Fibroblast of skin of left biceps (primary cell): ENCODE results near the gene ZBTB7B.

Experiments used
- DNase-seq, 2 experiments: peaks; one replicate each; pipeline ENCODE4 v3.0.0-alpha.2; 2013; ENCODE audit warnings: low read depth in 2 of 2

Gene ZBTB7B

DNA sequence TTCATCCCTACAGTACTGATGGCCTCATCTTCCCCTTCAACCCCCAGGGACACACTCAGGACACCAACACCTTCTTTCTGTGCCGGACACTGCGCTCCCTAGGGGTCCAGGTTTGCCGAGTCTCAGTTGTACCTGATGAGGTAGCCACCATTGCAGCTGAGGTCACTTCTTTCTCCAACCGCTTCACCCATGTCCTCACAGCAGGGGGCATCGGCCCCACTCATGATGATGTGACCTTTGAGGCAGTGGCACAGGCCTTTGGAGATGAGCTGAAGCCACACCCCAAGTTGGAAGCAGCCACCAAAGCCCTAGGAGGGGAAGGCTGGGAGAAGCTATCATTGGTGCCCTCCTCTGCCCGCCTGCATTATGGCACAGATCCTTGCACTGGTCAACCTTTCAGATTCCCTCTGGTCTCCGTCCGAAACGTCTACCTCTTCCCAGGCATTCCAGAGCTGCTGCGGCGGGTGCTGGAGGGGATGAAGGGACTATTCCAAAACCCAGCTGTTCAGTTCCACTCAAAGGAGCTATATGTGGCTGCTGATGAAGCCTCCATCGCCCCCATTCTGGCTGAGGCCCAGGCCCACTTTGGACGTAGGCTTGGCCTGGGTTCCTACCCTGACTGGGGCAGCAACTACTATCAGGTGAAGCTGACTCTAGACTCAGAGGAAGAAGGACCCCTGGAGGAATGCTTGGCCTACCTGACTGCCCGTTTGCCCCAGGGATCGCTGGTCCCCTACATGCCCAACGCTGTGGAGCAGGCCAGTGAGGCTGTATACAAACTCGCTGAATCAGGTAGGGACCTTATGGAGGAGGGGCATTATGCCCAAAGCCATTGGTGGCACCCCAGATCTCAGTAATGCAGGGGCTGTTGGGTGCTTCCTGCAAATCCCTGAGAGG lies 14.3 kb upstream of the ZBTB7B start:
- DNase-seq, result no peak

DNA sequence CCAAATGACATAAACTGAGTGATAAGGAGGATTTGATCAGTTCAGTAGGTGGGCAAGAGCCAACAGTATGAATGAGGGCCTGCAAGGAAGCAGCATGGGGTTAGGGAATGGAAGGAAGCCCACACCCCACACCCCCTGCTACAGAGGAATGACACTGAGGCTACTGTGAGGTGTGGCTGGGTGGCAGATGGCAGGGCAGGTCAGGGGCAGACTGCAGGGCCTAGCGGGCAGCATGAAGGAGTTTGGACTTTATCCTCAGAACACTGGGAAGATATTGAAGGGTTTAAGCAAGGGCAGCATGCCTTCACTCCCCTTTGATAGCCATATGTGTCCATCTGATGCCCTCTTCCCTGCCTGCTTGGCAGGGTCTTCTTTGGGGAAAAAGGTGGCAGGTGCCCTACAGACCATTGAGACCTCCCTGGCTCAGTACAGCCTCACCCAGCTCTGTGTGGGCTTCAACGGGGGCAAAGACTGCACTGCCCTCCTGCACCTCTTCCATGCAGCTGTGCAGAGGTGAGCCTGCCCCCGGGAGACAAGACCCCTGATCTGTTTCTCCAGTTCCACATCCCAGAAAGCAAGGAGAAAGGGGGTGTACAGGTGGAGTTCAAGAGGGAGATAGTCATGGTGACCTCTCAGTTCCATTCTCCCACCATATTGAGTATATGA lies 13.3 kb upstream of the ZBTB7B start:
- no peak for DNase-seq

GRCh38 chr1:154990276-154990675 lies 12.3 kb upstream of the ZBTB7B start:
- DNase-seq, result no peak

GRCh38 chr1:154992721-154993571 lies 9.7 kb upstream of the ZBTB7B start:
- no peak for DNase-seq

DNA sequence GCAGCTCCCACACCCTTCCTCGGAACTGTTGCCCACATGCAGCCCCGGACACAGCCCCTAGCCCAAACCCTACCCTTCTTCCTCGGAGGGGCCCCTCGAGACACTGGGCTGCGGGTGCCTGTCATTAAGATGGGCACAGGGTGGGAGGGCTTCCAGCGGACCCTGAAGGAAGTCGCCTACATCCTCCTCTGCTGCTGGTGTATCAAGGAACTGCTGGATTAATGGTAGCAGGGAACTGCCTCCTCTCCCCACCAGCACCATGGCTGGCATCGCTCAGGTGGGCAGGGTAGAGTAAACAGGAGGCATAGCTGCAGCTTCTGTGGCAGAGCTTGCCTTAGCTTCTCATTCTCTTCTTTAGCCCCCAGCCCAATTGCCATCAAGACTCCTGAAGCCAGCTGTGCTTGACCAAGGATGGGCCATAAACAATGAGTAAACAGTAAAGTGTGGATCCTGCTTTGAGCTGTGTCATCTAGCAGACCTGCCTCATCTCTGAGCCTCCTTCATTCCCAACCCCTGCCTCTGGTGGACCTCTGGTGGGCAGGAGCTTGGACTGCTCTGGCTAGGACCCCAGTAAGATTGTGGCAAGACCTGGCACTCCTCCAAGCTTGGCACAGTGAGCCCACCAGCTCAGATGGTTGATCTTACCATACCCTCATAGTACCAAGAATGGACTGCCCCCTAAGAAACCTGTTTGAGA lies 8.9 kb upstream of the ZBTB7B start, which contains the start of gene LENEP:
Gene LENEP, plus strand, starts transcription at position 15 of the 697 bp plus-strand sequence. Its CDS starts 22 bp downstream, at position 37.
- no peak for DNase-seq

- no peak for DNase-seq
These were observed 8.4 kb upstream of the ZBTB7B start for GRCh38 chr1:154994269-154994587.

DNA sequence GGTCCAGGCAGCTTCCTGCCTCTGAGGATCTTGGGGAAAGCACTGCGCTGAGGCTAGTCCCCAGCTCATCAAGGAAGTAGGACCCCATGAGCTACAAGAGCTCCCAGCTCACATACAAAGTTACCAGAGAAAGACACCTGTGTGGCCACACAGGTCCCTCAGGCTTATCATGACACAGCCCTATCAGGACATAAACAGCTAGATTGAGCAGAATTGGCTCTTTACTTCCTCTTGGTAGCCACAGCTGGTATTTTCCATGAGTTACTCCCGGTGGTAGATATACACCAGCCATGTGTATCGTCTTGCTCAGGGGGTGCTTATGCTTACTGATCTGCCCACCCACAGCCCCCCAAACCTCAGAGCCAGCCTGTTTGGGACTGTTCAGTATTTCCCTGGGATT lies 8.0 kb upstream of the ZBTB7B start:
- DNase-seq, result no peak

- peak; percentile 56 to 62 for DNase-seq
These were observed 7.2 kb upstream of the ZBTB7B start for GRCh38 chr1:154995301-154995983.

DNA sequence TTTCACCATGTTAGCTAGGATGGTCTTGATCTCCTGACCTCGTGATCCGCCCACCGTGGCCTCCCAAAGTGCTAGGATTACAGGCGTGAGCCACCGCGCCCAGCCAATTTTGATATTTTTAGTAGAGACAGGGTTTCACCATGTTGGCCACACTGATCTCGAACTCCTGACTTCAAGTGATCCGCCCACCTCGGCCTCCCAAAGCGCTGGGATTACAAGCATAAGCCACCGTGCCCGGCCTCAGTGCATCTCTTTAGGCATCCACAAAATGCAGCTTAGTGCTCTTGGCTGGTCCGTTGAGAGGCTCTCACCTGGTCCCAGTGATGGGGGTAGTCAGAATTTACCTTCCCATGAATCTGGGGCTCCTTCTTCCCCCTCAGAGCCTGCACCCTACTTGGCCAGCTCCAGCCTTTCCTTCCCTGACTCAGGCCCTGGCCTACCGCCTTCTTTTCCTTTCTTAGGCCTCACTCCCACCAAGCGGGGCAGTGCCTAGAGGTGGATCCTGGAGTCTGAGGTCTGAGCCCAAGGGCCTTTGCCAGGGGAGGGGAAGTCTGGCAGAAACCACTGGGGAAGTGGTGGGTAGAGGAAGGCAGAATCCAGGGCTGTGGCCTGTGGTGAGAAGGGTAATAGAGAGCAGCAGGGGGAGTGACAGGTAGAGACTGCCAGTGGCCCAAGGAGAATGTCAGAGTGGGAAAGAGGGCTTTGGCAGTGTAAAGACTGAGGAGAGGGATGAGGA lies 5.5 kb upstream of the ZBTB7B start:
- no peak for DNase-seq

DNA sequence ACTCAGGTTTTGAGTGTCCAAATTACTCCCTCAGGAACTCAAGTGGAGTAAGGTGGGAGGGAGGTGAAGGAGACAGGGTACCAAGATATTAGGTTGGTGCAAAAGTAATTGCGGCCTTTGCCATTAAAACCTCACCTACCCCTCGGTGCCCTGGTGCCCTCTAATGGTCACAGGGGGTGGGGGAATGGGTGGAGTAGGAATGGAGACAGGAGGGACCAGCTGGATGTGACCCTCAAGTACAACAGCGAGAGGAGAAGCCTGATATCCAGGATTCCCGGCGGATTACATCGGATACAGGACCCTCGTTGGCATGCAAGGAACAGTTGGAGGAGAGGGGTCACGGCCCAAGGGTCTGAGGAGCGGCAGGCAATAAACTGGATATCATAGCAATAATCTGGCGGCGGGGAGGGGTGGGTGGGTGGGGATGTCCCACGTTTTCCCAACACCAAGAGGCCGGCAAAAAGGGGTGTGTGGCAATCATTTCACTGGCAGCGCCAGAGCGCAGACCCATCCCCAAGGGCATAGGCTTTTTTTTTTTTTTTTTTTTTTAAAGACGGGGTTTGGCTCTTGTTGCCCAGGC lies 4.3 kb upstream of the ZBTB7B start:
- DNase-seq, result no peak

GRCh38 chr1:154998818-154999570 lies 3.6 kb upstream of the ZBTB7B start:
- peak in 1 of 2 experiments; percentile 40 for DNase-seq

DNA sequence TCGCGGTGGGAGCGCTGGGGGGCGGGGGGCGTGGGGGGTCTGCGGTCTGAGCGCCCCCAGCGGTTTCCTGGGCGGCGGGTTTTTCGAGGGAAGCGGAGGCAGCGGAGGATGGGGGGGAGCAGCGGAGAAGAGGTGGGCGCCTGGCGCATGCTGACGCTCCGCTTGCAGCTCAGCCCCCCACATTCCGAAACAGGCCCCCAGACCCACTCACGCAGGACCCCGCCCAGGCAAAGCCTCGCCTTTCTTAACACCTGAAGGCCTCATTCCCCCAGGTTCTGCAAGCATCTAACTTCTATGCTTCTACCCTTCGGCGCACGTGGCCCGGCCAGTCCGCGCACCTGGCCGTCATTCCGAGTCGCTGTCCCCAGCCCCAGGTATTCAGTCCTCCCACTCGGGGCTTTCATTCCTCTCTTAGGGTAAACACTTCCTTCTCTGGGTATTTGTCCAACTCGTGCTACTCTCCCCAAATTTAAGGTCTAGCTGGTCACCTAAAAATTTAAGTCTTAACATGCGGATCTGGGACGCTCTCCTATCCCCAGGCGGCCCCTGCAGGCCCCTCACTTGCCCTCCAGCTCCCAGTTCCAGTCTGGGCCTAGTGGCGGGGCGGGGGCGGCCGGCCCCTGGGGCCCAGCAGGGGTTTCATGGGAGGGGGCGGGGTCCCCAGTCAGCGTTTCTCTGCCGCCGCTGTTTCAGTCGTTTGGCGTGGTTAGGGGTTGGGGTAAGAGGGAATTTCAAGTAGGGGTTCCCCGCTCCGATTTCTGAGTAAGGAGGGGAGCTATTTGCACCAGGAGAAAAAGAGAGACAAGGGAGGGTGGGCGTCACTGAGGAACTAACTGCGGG lies 2.8 kb upstream of the ZBTB7B start:
- no peak for DNase-seq

DNA sequence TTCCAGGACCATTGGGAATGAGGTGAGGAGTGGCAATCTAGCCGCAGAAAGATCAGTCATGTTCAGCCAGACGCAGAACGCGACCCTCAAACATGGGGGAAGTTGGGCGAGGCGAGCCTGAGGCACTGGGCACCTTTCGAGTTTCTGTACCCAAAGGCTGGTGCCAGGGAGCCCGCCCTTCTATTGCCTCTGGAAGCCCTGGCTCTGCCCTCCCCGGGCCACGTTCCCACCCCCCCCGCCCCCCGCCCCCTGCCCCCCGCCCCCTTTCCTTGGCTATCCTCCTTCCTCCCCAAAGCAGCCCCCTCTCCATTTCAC lies 2.2 kb upstream of the ZBTB7B start:
- DNase-seq, result no peak

GRCh38 chr1:155000726-155001424 lies 1.7 kb upstream of the ZBTB7B start:
- DNase-seq, result peak; percentile 47 to 53

DNA sequence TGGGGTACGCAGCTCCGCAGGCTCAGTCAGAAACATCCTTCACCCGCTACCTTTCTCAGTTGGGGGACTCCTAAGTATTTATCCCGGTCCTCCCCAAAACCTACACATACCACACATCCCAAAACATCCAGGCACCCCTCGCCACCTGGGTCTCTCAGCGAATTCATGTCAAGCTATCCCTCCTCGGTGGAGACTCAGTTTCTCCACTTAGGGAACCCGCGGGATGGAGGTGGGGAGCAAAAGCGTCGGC lies 1.3 kb upstream of the ZBTB7B start:
- no peak for DNase-seq

- DNase-seq, result peak; percentile 95 to 96
These were observed 733 bp upstream of the ZBTB7B start for GRCh38 chr1:155001675-155002463.

DNA sequence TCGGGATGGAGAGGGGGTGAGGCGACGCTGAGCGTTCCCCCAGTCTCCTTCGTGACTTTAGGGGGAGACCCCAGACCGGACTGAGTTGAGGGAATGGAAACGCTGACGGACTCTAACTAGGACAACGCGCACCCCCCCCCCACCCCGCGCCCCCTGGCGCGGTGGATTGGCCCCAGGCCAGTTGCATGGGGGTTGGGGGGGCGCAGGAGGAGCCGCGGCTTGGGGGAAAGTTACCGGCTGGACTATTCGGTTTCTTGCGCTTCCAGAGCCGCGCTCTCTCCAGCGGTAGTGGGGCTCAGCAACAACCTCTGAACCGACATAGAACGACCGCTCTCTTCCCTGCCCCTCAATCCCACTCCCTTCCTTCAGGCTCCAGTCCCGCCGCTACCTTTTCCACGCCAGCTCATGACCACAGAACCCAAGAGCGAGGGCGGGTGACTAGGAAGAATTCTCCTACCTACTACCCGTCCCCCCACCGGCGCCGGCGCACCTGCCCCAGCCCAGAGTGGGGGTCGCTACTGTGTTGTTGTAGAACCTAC lies 694 bp downstream of the ZBTB7B start:
- DNase-seq, result no peak
